GM19438 (cell line): ENCODE measurements around the gene PHB1.
"Not testable (repeated sequence)": the region's sequence is repeated elsewhere in the genome, so short reads cannot be mapped to it uniquely, and the experiment has no call there.

ENCODE experiments used
- ATAC-seq: cut with Tn5 transposase; IDR thresholded peaks from one replicate; pipeline ENCODE4 v1.9.1; 2021; ENCODE audit warnings: low read depth; ENCODE audit not compliant: unreplicated experiment

PHB1 gene

GRCh38 chr17:49406421-49407061, 8.1 kb downstream of the PHB1 start:
- ATAC-seq, result no peak

DNA sequence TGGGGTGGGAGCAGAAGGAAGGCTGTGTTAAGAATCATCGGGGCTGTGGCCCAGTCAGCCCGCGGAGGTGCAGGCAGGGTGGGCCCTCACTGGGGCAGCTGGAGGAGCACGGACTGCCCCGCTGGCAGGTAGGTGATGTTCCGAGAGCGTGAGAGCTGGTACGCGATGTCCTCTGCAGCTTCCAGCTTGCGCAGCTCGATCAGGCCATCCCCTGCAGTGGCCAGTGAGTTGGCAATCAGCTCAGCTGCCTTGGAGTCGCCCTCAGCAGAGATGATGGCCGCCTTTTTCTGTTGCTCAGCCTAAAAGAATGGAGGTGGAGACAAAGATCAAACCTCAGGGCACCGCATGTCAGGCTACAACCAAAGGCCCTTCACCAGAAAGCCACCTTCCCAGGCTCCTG, 9.8 kb downstream of the PHB1 start:
- ATAC-seq, result no peak

GRCh38 chr17:49404361-49404760, 10.3 kb downstream of the PHB1 start:
- ATAC-seq, result no peak

- ATAC-seq, result no peak
Observed at GRCh38 chr17:49403514-49404289, 11.0 kb downstream of the PHB1 start.

DNA sequence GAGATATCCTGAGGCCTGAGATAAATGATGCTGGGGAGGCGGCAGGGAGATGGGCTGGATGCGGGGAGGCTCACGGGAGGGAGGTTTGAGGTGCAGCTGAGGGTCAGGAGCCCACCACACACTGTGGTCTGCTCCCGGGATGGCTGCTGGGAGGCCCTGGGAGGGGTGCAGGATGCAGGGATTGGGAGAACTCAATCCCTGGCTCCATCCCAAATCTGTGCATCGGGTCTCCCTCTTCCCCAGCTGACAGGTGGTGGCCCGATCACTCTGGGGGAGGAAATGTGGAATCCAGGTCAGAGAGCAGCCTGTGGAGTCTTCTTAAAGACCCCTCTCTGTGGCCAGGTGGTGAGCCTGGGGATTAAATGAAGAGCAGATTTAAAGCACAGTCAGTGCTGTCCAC, 12.0 kb downstream of the PHB1 start:
- ATAC-seq, result no peak

- ATAC-seq, result no peak
Observed at GRCh38 chr17:49401971-49402611, 12.6 kb downstream of the PHB1 start.

GRCh38 chr17:49399995-49400394, 14.7 kb downstream of the PHB1 start:
- ATAC-seq, result no peak

GRCh38 chr17:49397586-49397985, 17.1 kb downstream of the PHB1 start:
- ATAC-seq, result no peak

GRCh38 chr17:49393491-49394255, 21.0 kb downstream of the PHB1 start:
- ATAC-seq, result no peak

- no peak for ATAC-seq
Observed at GRCh38 chr17:49390548-49391324, 23.9 kb downstream of the PHB1 start.

- not testable (repeated sequence) for ATAC-seq
Observed at GRCh38 chr17:49389514-49390347, 25.0 kb downstream of the PHB1 start.

- ATAC-seq, result no peak
Observed at GRCh38 chr17:49388692-49389513, 25.8 kb downstream of the PHB1 start.

DNA sequence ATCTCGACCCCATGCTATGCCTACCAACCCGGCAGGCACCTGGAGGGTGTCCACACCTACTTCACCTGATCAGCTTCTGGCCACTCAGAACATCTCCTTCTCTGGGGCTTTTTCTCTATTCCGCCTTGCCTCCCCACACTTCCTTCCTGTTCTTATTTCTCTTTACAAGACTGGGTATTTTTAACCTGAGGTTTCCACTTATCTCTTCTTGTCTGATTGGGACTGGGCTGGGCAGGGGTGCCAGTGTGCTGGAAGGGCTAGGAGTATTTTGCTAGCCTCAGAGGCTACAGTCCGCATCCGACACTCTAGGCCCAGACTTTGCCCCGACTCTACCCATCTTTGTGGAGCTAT, 26.4 kb downstream of the PHB1 start:
- no peak for ATAC-seq

DNA sequence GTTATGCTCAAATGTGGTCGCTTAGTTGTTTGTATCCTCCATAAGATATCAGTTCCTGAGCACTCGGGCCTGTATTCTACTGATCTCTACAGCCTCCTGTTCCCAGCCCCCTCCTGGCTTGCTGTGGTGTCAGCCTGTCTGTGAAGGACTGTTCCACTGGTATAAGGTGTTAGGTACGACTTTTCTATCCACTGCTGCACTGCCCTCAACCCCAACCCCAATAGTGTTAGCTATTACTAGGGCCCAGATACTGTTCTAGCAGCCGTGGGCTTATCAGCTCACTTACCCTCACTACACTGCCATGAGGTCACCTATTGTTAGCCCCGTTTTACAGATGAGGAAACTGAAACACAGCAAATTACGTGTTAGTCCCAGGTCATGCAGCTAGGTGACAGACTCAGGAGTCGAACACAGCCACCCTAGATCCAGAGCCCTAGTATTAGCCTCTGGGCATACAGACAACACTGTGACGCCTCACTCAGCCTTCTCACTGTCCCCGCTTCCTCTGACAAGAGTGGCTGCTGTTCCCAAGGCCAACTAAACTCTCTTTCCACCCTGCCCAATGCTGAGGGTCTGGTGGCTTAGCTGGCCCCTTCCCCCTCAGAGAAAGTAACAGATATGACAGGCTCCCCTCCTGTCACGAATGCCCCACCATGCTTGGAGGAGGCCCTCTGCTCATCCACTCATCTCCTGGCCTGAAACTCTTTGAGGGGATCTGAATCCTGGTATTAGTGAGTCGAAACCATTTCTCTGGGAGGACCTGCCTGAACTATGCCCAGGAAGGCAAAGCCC, 27.0 kb downstream of the PHB1 start:
- ATAC-seq, result no peak

DNA sequence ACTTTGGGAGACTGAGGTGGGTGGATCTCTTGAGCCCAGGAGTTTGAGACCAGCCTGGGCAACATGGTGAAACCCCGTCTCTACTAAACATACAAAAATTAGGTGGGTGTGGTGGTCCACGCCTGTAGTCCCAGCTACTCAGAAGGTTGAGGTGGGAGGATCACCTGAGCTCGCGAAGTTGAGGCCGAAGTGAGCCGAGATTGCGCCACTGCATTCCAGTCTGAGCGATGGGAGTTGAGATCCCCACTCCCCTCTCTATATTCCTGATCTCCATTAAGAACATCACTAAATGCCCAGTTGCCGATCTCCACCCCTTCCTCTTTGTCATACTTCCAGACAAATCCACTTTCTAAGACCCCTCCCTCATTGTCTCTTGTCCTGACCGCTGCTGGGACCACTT, 28.3 kb downstream of the PHB1 start:
- no peak for ATAC-seq

DNA sequence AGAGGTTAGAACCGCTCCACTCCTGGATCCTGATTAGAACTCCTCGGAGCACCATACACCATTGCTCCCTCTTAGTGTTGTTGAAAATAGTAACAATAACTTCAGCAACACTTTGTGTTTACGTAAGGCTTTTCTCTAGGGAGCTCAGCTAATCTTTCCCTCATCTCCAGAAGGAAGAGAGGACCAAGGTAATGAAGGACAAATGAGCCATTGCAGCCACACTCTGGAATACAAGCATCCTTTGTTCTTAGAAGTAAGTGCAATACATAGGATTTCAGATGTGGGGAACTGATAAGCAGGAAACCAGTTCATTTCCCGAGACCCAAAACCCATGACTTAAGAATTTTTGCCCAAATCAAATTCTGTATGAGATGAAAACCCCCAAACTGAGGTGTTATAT, 29.7 kb downstream of the PHB1 start:
- no peak for ATAC-seq

DNA sequence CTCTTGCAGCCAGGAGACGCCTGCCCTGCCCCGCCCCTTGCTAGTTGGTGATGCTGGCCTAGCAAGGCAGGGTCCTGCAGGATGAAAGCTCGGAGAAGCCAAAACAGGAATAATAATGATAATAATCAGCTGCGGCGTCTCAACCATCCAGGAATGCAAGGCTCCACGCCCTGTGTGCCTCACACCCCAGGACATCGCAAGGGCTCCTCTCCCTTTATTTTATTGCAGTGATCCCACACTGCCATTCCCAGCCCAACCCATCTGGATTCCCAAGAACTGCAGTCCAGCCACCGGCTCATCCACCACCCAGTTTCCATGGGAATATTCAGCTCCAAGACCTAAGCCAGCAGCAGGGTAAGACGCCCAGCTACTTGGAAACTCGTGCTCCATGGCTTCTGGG, 31.6 kb downstream of the PHB1 start:
- ATAC-seq, result no peak

DNA sequence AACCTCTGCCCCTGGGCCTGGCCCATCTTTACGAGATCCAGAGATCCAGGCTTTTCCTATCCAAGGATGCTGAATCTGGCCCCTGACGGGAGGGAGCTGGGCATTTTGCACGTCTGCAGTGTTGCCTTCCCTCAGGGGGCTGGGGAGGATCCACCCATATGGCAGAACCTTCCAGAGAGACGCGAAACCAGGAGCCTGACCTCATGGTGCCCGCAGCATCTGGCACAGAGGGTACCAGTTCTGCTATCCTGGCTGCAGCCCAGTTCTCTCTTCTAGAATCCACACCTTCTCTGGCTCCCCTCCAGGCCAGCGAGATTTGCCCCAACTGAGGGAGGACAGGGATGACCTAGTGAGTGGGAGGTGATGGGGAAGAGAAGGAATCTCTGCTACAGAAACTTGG, 32.1 kb downstream of the PHB1 start:
- ATAC-seq, result no peak
